ENCODE measurements around the gene ATXN7L3. TPM values are rescaled to one million over a fixed set of nuclear protein-coding genes. Genes with fewer than 3 reads are reported as not detected.
A peak's percentile ranks its signal among the peaks of the same experiment; 100 is the strongest.

Gene ATXN7L3
- total and polyA plus RNA-seq, 12 donors: 19.6 to 81.4 (median 48.0) TPM

GRCh38 chr17:44218344-44219107, 18.8 kb upstream of the ATXN7L3 start:
- Histone ChIP-seq H3K36me3 (replicated peaks in 1 of 2) (peaks cover 0 to 27% of the 10 kb centered on the region in 2 donors), H3K4me3 (peak overlapping the region in 2 of 4 donors; percentile 58 to 81), H3K4me1 (replicated peaks in 1 of 2) (peaks cover 20 to 32% of the 10 kb centered on the region in 2 donors), H3K9me3 (replicated peaks in 1 of 3) (no peaks in the 10 kb centered on the region), H3K27ac (peak overlapping the region in 4 of 5 donors; percentile 98 to 100 (median 99)), H3K27me3 (no peaks in the 10 kb centered on the region)
- DNase-seq: peak; percentile 85 to 91 (median 89)
- WGBS, 4 donors: 0 to 1% (median 0%) methylated on average over 23 to 82 of the region's 89 CpGs; no CpG with 5 or more reads in 1 of the 4 donors
- intact Hi-C loops (cut with DNase I): loop anchor here (2.0 kb wide), 2 partner anchors 106 to 108 kb away; partner anchors contain the start of gene SLC25A39 (in 1 of the 2)
- peak; percentile 20 to 58 (median 44) for TF ChIP-seq CTCF (IDR thresholded peaks at IDR 0.05)
- TF ChIP-seq POLR2A (IDR thresholded peaks at IDR 0.05): peak in 1 of 2 donors; percentile 62

- intact Hi-C loops (cut with DNase I): loop anchor here (2.0 kb wide), 2 partner anchors 107 to 109 kb away; partner anchors contain the start of gene SLC25A39 (in 1 of the 2)
- Histone ChIP-seq H3K9me3 (replicated peaks in 1 of 3) (no peaks in the 10 kb centered on the region), H3K4me3 (peak overlapping the region in 2 of 4 donors; percentile 58 to 81), H3K36me3 (replicated peaks in 1 of 2) (peaks cover 0 to 27% of the 10 kb centered on the region in 2 donors), H3K27me3 (no peaks in the 10 kb centered on the region), H3K27ac (peak overlapping the region in 3 of 5 donors; percentile 33 to 100 (median 98)), H3K4me1 (replicated peaks in 1 of 2) (peaks cover 14 to 29% of the 10 kb centered on the region in 2 donors)
- no peak for DNase-seq
- WGBS, 4 donors: 0 to 7% (median 5%) methylated on average over 4 to 10 of the region's 10 CpGs
- TF ChIP-seq POLR2A (IDR thresholded peaks at IDR 0.05) (no peak), CTCF (IDR thresholded peaks at IDR 0.05) (no peak)
Observed at GRCh38 chr17:44217738-44218343, 18.2 kb upstream of the ATXN7L3 start.

DNA sequence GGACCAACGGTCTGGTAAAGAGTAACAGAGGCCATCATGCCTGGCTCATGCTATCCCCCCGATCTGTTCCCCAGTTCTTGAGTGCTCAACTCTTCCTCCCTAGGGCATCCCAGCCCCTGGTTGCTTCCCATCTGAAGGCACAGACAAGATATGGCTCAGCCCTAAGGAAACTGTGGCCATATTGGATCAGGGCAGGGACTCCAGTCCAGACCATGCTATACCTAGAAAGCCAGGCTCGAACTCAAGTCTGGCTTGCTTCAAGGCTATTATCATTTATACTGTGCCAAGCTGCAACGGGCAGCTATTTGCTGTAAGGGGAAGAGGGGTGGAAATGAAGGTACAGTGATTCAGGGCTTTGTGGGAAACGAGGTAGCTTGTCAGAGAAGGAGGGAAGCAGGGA, 17.0 kb upstream of the ATXN7L3 start:
- intact Hi-C loops (cut with DNase I): no loop called here
- WGBS, 4 donors: 45 to 58% (median 50%) methylated on average over 5 of the region's 5 CpGs
- Histone ChIP-seq H3K27ac (no peak overlapping the region), H3K36me3 (replicated peaks in 1 of 2) (peaks cover 0 to 27% of the 10 kb centered on the region in 2 donors), H3K27me3 (no peaks in the 10 kb centered on the region), H3K4me1 (replicated peaks in 1 of 2) (peaks cover 6 to 32% of the 10 kb centered on the region in 2 donors), H3K4me3 (no peak overlapping the region), H3K9me3 (replicated peaks in 1 of 3) (no peaks in the 10 kb centered on the region)
- TF ChIP-seq POLR2A (IDR thresholded peaks at IDR 0.05) (no peak), CTCF (IDR thresholded peaks at IDR 0.05) (no peak)
- DNase-seq: no peak

DNA sequence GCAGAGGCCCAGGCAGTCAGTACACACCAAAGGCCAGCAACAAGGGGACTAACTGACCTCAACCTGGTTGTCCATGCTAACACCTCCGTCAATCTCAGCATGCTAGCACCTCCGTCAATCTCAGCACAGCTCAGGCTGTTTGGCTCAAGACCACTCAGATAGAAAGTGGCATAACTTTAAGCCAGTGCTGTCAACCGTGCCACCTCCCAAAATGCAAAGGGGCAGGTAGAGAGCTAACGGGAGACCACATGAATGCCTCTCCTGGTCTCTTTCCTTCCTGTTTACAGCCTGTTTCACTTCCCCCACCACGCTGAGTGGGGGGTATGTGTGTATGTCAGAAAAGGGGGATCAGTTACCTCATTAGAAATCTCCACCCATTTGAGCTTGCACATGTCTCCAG, 16.5 kb upstream of the ATXN7L3 start:
- H3K36me3 ChIP-seq (replicated peaks in 1 of 2): peaks cover 0 to 32% of the 10 kb centered on the region in 2 donors
- H3K4me3 ChIP-seq: no peak overlapping the region
- no peak for DNase-seq
- H3K27me3 ChIP-seq: no peaks in the 10 kb centered on the region
- no peaks in the 10 kb centered on the region for H3K9me3 ChIP-seq (replicated peaks in 1 of 3)
- 67 to 78% (median 72%) methylated on average over 5 of the region's 5 CpGs for WGBS, 4 donors
- peaks cover 12 to 38% of the 10 kb centered on the region in 2 donors for H3K4me1 ChIP-seq (replicated peaks in 1 of 2)
- TF ChIP-seq CTCF (IDR thresholded peaks at IDR 0.05): no peak
- no peak for TF ChIP-seq POLR2A (IDR thresholded peaks at IDR 0.05)
- no peak overlapping the region for H3K27ac ChIP-seq
- intact Hi-C loops (cut with DNase I): no loop called here
